ENCODE results near the gene CPNE7. TPM values are rescaled to one million over a fixed set of nuclear protein-coding genes. Genes with fewer than 3 reads are reported as not detected.
A peak's percentile ranks its signal among the peaks of the same experiment; 100 is the strongest.

Gene CPNE7
- total RNA-seq, 4 donors from 2014 or later = 0.19 to 2.4 (median 1.1) TPM; not detected in 1

DNA sequence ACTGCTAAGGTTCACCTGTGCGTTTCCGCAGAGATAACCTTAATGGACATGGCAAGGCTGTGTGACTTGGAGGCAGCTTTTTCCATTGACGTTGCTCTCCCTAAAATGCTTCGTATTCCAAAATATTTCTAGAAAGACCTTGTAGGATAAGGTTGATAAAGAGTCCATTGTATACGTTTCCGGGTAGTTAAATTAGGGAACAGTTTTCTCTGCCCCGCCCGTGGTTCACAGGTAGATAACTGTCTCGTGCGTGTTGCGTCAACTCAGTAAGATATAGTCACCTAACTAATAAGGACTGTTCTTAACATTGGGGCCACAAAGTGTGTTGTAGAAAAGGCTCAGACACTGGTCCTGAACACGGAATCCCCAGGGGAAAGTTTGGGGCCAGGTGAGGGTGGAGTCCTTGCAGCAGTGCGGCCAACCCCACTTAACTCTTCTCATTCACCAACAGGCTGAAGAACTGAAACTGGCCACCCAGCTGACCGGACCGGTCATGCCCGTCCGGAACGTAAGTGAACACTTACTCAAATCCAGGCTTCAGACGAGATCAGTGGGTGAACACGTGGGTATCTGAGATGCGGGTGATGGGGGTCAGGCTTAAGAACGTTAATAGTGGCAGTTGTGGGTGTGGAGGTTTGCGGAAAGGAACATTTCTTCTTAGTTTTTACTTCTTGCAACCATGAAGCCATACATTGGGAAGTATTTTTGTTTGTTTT, 13.5 kb upstream of the CPNE7 start:
- ATAC-seq (ENCODE audit: low FRiP score) (no peak), DNase-seq (ENCODE audit: low spot score) (no peak)
- TF ChIP-seq, protein P1, sequence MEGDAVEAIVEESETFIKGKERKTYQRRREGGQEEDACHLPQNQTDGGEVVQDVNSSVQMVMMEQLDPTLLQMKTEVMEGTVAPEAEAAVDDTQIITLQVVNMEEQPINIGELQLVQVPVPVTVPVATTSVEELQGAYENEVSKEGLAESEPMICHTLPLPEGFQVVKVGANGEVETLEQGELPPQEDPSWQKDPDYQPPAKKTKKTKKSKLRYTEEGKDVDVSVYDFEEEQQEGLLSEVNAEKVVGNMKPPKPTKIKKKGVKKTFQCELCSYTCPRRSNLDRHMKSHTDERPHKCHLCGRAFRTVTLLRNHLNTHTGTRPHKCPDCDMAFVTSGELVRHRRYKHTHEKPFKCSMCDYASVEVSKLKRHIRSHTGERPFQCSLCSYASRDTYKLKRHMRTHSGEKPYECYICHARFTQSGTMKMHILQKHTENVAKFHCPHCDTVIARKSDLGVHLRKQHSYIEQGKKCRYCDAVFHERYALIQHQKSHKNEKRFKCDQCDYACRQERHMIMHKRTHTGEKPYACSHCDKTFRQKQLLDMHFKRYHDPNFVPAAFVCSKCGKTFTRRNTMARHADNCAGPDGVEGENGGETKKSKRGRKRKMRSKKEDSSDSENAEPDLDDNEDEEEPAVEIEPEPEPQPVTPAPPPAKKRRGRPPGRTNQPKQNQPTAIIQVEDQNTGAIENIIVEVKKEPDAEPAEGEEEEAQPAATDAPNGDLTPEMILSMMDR (IDR thresholded peaks at IDR 0.05) = no peak

DNA sequence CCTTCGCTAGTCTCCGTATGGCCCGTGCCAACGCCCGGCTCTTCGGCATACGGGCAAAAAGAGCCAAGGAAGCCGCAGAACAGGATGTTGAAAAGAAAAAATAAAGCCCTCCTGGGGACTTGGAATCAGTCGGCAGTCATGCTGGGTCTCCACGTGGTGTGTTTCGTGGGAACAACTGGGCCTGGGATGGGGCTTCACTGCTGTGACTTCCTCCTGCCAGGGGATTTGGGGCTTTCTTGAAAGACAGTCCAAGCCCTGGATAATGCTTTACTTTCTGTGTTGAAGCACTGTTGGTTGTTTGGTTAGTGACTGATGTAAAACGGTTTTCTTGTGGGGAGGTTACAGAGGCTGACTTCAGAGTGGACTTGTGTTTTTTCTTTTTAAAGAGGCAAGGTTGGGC, 12.6 kb upstream of the CPNE7 start:
- ATAC-seq (ENCODE audit: low FRiP score) = no peak
- no peak for DNase-seq (ENCODE audit: low spot score)
- TF ChIP-seq, protein P1 (IDR thresholded peaks at IDR 0.05) = no peak

DNA sequence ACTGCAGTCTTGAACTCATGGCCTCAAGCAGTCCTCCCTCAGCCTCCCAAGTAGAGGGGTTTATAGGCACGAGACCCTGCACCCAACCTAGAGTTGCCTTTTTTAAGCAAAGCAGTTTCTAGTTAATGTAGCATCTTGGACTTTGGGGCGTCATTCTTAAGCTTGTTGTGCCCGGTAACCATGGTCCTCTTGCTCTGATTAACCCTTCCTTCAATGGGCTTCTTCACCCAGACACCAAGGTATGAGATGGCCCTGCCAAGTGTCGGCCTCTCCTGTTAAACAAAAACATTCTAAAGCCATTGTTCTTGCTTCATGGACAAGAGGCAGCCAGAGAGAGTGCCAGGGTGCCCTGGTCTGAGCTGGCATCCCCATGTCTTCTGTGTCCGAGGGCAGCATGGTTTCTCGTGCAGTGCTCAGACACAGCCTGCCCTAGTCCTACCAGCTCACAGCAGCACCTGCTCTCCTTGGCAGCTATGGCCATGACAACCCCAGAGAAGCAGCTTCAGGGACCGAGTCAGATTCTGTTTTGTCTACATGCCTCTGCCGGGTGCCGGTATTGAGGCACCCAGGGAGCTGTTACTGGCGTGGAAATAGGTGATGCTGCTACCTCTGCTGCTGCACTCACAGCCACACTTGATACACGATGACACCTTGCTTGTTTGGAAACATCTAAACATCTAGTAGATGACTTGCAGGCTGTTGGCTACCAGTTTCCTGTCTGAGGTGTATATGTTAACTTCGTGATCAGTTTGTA, 11.7 kb upstream of the CPNE7 start:
- TF ChIP-seq, protein P1 (IDR thresholded peaks at IDR 0.05) = no peak
- no peak for ATAC-seq (ENCODE audit: low FRiP score)

GRCh38 chr16:89564476-89565255, 10.9 kb upstream of the CPNE7 start:
- DNase-seq (ENCODE audit: low spot score) = no peak
- no peak for ATAC-seq (ENCODE audit: low FRiP score)

More for the DNA sequence above, 11.7 kb upstream of the CPNE7 start:
- no peak for DNase-seq (ENCODE audit: low spot score)

GRCh38 chr16:89565256-89565505, 10.4 kb upstream of the CPNE7 start:
- no peak for ATAC-seq (ENCODE audit: low FRiP score)
- DNase-seq (ENCODE audit: low spot score) = no peak
- TF ChIP-seq, protein P1 (IDR thresholded peaks at IDR 0.05) = no peak

More at GRCh38 chr16:89564476-89565255, 10.9 kb upstream of the CPNE7 start:
- TF ChIP-seq, protein P1 (IDR thresholded peaks at IDR 0.05) = no peak

- TF ChIP-seq, protein P1 (IDR thresholded peaks at IDR 0.05) = no peak
- ATAC-seq (ENCODE audit: low FRiP score) (peak; percentile 43), DNase-seq (ENCODE audit: low spot score) (no peak)
Measured at GRCh38 chr16:89565506-89566372, 9.8 kb upstream of the CPNE7 start.
